SK-N-DZ (cell line): ENCODE results near the gene ZNF212.
A peak's percentile ranks its signal among the peaks of the same experiment; 100 is the strongest.
"Not testable (repeated sequence)": the region's sequence is repeated elsewhere in the genome, so short reads cannot be mapped to it uniquely, and the experiment has no call there.

Source experiments
- DNase-seq: peaks from one replicate; pipeline ENCODE4 v3.0.0-alpha.2; 2015; ENCODE audit warnings: low spot score

Gene ZNF212

GRCh38 chr7:149218469-149219420, 20.7 kb upstream of the ZNF212 start:
- no peak for DNase-seq

GRCh38 chr7:149220534-149220933, 18.9 kb upstream of the ZNF212 start:
- DNase-seq = no peak

GRCh38 chr7:149223176-149223575, 16.3 kb upstream of the ZNF212 start:
- no peak for DNase-seq

GRCh38 chr7:149223761-149224160, 15.7 kb upstream of the ZNF212 start:
- no peak for DNase-seq

GRCh38 chr7:149224352-149224751, 15.1 kb upstream of the ZNF212 start:
- no peak for DNase-seq

GRCh38 chr7:149225106-149225505, 14.3 kb upstream of the ZNF212 start:
- DNase-seq = no peak

- no peak for DNase-seq
Measured at GRCh38 chr7:149225656-149226055, 13.8 kb upstream of the ZNF212 start.

- not testable (repeated sequence) for DNase-seq
Measured at GRCh38 chr7:149226366-149226765, 13.1 kb upstream of the ZNF212 start.

GRCh38 chr7:149226840-149227494, 12.5 kb upstream of the ZNF212 start:
- DNase-seq = no peak

GRCh38 chr7:149228831-149229471, 10.5 kb upstream of the ZNF212 start:
- no peak for DNase-seq

GRCh38 chr7:149229526-149229925, 9.9 kb upstream of the ZNF212 start:
- no peak for DNase-seq

GRCh38 chr7:149232362-149232761, 7.1 kb upstream of the ZNF212 start:
- no peak for DNase-seq

GRCh38 chr7:149233655-149234204, 5.7 kb upstream of the ZNF212 start:
- not testable (repeated sequence) for DNase-seq

- DNase-seq = peak; percentile 33
Measured at GRCh38 chr7:149237502-149237901, 1.9 kb upstream of the ZNF212 start.

- no peak for DNase-seq
Measured at GRCh38 chr7:149238051-149238450, 1.4 kb upstream of the ZNF212 start.

- DNase-seq = no peak
Measured at GRCh38 chr7:149240637-149241036, 1.2 kb downstream of the ZNF212 start.

GRCh38 chr7:149241696-149242095, 2.2 kb downstream of the ZNF212 start:
- no peak for DNase-seq

- DNase-seq = no peak
Measured at GRCh38 chr7:149245244-149245643, 5.8 kb downstream of the ZNF212 start.

- DNase-seq = no peak
Measured at GRCh38 chr7:149245744-149246143, 6.3 kb downstream of the ZNF212 start.

GRCh38 chr7:149248777-149249176, 9.3 kb downstream of the ZNF212 start:
- DNase-seq = no peak

GRCh38 chr7:149250151-149250550, 10.7 kb downstream of the ZNF212 start:
- not testable (repeated sequence) for DNase-seq

GRCh38 chr7:149251518-149251917, 12.1 kb downstream of the ZNF212 start:
- not testable (repeated sequence) for DNase-seq
